K562 (cell line): Measurements from ENCODE around the gene FAM174C. TPM values are rescaled to one million over a fixed set of nuclear protein-coding genes. Genes with fewer than 3 reads are reported as not detected.

Source experiments
- ARID4B ChIP-seq: sonication (generic); formaldehyde crosslinking; IDR thresholded peaks from 2 replicates; pipeline ENCODE4 v1.8.0; 2022; ENCODE audit warnings: mild to moderate bottlenecking, missing genetic modification reagents
- BRF2 ChIP-seq: IDR thresholded peaks from 3 replicates; pipeline ENCODE4 v1.6.1; 2011; ENCODE audit warnings: borderline replicate concordance, mild to moderate bottlenecking; ENCODE audit not compliant: insufficient read length, insufficient read depth
- FOXA3 ChIP-seq, 2 experiments: fragments of 450-650 bp in 1 of 2; sonication (generic) in 1 of 2; formaldehyde crosslinking; IDR thresholded peaks in 1 of 2; conservative IDR thresholded peaks in 1 of 2; 2 replicates each; pipeline versions ENCODE4 v1.4.0 to v1.8.0; 2020 to 2022; ENCODE audit warnings: mild to moderate bottlenecking in 2 of 2, missing genetic modification reagents in 1 of 2
- HMGN3 ChIP-seq: IDR thresholded peaks from 2 replicates; pipeline ENCODE4 v1.6.1; 2011; ENCODE audit warnings: borderline replicate concordance, low read depth, mild to moderate bottlenecking, mixed read lengths, low read length; ENCODE audit not compliant: insufficient read length; ENCODE audit errors: extremely low read depth
- JUND ChIP-seq, 2 experiments: IDR thresholded peaks; 2 replicates in 1 of 2; 3 replicates in 1 of 2; pipeline ENCODE4 v1.6.1; 2011; ENCODE audit warnings: borderline replicate concordance in 2 of 2, low read depth in 2 of 2, low read length in 2 of 2, improper control_type of control experiment in 1 of 2, missing biosample characterization in 1 of 2, missing genetic modification characterization in 1 of 2, missing genetic modification reagents in 1 of 2
- VEZF1 ChIP-seq: fragments of 200-800 bp; sonication (Bioruptor generic); IDR thresholded peaks from 2 replicates; pipeline ENCODE4 v1.6.1; 2017; ENCODE audit warnings: missing genetic modification characterization, missing compliant biosample characterization
- ZNF639 ChIP-seq, 2 experiments: fragments of 200-800 bp in 1 of 2; sonication (Bioruptor generic) in 1 of 2; sonication (generic) in 1 of 2; formaldehyde crosslinking in 1 of 2; IDR thresholded peaks in 1 of 2; conservative IDR thresholded peaks in 1 of 2; 2 replicates each; pipeline versions ENCODE4 v1.5.0 to v1.6.1; 2016 to 2020; ENCODE audit warnings: missing compliant biosample characterization in 1 of 2, missing genetic modification characterization in 1 of 2, missing genetic modification reagents in 1 of 2
- polyA plus RNA-seq, 8 experiments: library from polyadenylated mRNA; depleted of rRNA in 4 of 8; stranded (reverse) in 5 of 8; unstranded in 3 of 8; fragments of >200 nt; fragmentation: Nextera tagmentation in 2 of 8; fragmentation: Illumina TruSeq in 1 of 8; extraction: Ambion mirVana in 2 of 8; extraction: Trizol in 1 of 8; gene quantifications; 2 replicates each; pipeline versions ENCODE4 v1.2.1 to v1.2.3, GENCODE V29; 2011 to 2014; ENCODE audit warnings: inconsistent platforms in 1 of 8, missing spikeins in 1 of 8
- total RNA-seq, 7 experiments: library from RNA; depleted of rRNA in 6 of 7; stranded (reverse); fragments of >200 nt in 6 of 7; fragmentation: Illumina TruSeq in 2 of 7; extraction: Trizol in 2 of 7; gene quantifications; 2 replicates each; pipeline versions ENCODE4 v1.2.1 to v1.2.3, GENCODE V29; 2011 to 2021; ENCODE audit warnings: low replicate concordance in 1 of 7
- TF ChIP-seq, protein P1 (sequence below): sonication (generic); formaldehyde crosslinking; IDR thresholded peaks from 2 replicates; pipeline ENCODE4 v1.9.0; 2022; ENCODE audit warnings: mild to moderate bottlenecking, missing genetic modification reagents
- TF ChIP-seq, protein P2 (sequence below): sonication (generic); formaldehyde crosslinking; IDR thresholded peaks from 2 replicates; pipeline ENCODE4 v1.8.0; 2022; ENCODE audit warnings: missing genetic modification reagents, mild to moderate bottlenecking, moderate library complexity, borderline replicate concordance
- TF ChIP-seq, protein P3 (sequence below): fragments of 450-650 bp; formaldehyde crosslinking; IDR thresholded peaks from 2 replicates; pipeline ENCODE4 v1.4.0; 2020; ENCODE audit warnings: mild to moderate bottlenecking, moderate library complexity

The FAM174C gene
- total and polyA plus RNA-seq, 9 of the 15 experiments (the other 6 are each of a cell fraction or from before 2014, with no cell fraction given), result 0.66 to 89.6 (median 20.3) TPM

GRCh38 chr19:1243768-1244692, 31.3 kb upstream of the FAM174C start (continued):
- peak; percentile 16; the same call in 1 of the 2 replicates for TF ChIP-seq VEZF1
- TF ChIP-seq BRF2, result no peak
- TF ChIP-seq HMGN3, result peak; percentile 40
- no peak; a peak in 1 of 4 replicates for TF ChIP-seq ZNF639 (CRISPR knock-in tag; conservative IDR thresholded peaks at IDR 0.05 in 1 of 2, IDR thresholded peaks at IDR 0.05 in 1 of 2)
- TF ChIP-seq, protein P1, sequence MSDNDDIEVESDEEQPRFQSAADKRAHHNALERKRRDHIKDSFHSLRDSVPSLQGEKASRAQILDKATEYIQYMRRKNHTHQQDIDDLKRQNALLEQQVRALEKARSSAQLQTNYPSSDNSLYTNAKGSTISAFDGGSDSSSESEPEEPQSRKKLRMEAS (CRISPR knock-in tag), result peak; percentile 50; the same call in 1 of the 2 replicates
- TF ChIP-seq FOXA3 (CRISPR knock-in tag; conservative IDR thresholded peaks at IDR 0.05 in 1 of 2, IDR thresholded peaks at IDR 0.05 in 1 of 2), result peak in 1 of 2 experiments; percentile 56; a peak in 1 of 4 replicates
- TF ChIP-seq, protein P2, sequence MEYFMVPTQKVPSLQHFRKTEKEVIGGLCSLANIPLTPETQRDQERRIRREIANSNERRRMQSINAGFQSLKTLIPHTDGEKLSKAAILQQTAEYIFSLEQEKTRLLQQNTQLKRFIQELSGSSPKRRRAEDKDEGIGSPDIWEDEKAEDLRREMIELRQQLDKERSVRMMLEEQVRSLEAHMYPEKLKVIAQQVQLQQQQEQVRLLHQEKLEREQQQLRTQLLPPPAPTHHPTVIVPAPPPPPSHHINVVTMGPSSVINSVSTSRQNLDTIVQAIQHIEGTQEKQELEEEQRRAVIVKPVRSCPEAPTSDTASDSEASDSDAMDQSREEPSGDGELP (CRISPR knock-in tag), result peak; percentile 79
- peak; percentile 78; the same call in 1 of the 2 replicates for TF ChIP-seq ARID4B (CRISPR knock-in tag)
- peak; percentile 55 for TF ChIP-seq JUND (IDR thresholded peaks at IDR 0.05; ENCODE audit: borderline replicate concordance, low read depth, low read length)
- no peak for TF ChIP-seq JUND (tag; IDR thresholded peaks at IDR 0.05; ENCODE audit: borderline replicate concordance, low read depth, low read length)
- TF ChIP-seq, protein P3, sequence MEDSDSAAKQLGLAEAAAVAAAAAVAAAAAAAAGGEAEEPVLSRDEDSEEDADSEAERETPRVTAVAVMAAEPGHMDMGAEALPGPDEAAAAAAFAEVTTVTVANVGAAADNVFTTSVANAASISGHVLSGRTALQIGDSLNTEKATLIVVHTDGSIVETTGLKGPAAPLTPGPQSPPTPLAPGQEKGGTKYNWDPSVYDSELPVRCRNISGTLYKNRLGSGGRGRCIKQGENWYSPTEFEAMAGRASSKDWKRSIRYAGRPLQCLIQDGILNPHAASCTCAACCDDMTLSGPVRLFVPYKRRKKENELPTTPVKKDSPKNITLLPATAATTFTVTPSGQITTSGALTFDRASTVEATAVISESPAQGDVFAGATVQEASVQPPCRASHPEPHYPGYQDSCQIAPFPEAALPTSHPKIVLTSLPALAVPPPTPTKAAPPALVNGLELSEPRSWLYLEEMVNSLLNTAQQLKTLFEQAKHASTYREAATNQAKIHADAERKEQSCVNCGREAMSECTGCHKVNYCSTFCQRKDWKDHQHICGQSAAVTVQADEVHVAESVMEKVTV (CRISPR knock-in tag), result peak; percentile 78
